Measurements from ENCODE around the gene AASDHPPT. TPM values are rescaled to one million over a fixed set of nuclear protein-coding genes. Genes with fewer than 3 reads are reported as not detected.
"Not testable (repeated sequence)": the region's sequence is repeated elsewhere in the genome, so short reads cannot be mapped to it uniquely, and the experiment has no call there.

The AASDHPPT gene
- 62.0 and 70.5 TPM in 2 replicates for total RNA-seq (2012; rRNA removed)

- Histone ChIP-seq H3K4me1 (ENCODE audit: control insufficient read depth, insufficient read depth, low read length) (peaks cover 3% of the 10 kb centered on the region), H3K9ac (ENCODE audit: low read depth, low read length) (peak within 1 kb of the TSS; percentile 95), H3K27me3 (ENCODE audit: control insufficient read depth, insufficient read depth, low read length) (no peaks in the 10 kb centered on the region), H3K36me3 (ENCODE audit: insufficient read depth, low read length) (peaks cover 22% of the 10 kb centered on the region), H3K4me3 (ENCODE audit: low read length) (peak within 1 kb of the TSS; percentile 89), H3K9me3 (replicated peaks; ENCODE audit: low read length) (no peaks in the 10 kb centered on the region), H3K4me2 (ENCODE audit: low read length) (peak within 1 kb of the TSS; percentile 93)
Observed at GRCh38 chr11:106077609-106078455, at the start of gene AASDHPPT. TSS of gene AASDHPPT (plus strand) at chr11:106077662. CDS start at chr11:106077711, 49 bp downstream.

- Histone ChIP-seq H3K4me1 (ENCODE audit: control insufficient read depth, insufficient read depth, low read length) (peaks cover 6% of the 10 kb centered on the region), H3K27me3 (ENCODE audit: control insufficient read depth, insufficient read depth, low read length) (no peaks in the 10 kb centered on the region), H3K9ac (ENCODE audit: low read depth, low read length) (no peak overlapping the region), H3K36me3 (ENCODE audit: insufficient read depth, low read length) (no peaks in the 10 kb centered on the region), H3K4me2 (ENCODE audit: low read length) (no peak overlapping the region), H3K4me3 (ENCODE audit: low read length) (no peak overlapping the region), H3K9me3 (replicated peaks; ENCODE audit: low read length) (no peaks in the 10 kb centered on the region)
Observed at GRCh38 chr11:106030609-106031008, 46.9 kb upstream of the AASDHPPT start.

GRCh38 chr11:106031202-106031810, 46.2 kb upstream of the AASDHPPT start:
- Histone ChIP-seq H3K4me3 (ENCODE audit: low read length) (no peak overlapping the region), H3K9ac (ENCODE audit: low read depth, low read length) (no peak overlapping the region), H3K9me3 (replicated peaks; ENCODE audit: low read length) (no peaks in the 10 kb centered on the region), H3K4me2 (ENCODE audit: low read length) (peak overlapping the region; percentile 2), H3K4me1 (ENCODE audit: control insufficient read depth, insufficient read depth, low read length) (peaks cover 6% of the 10 kb centered on the region), H3K27me3 (ENCODE audit: control insufficient read depth, insufficient read depth, low read length) (no peaks in the 10 kb centered on the region), H3K36me3 (ENCODE audit: insufficient read depth, low read length) (no peaks in the 10 kb centered on the region)

- no peaks in the 10 kb centered on the region for H3K9me3 ChIP-seq (replicated peaks; ENCODE audit: low read length)
- H3K27me3 ChIP-seq (ENCODE audit: control insufficient read depth, insufficient read depth, low read length), result no peaks in the 10 kb centered on the region
- no peak overlapping the region for H3K4me2 ChIP-seq (ENCODE audit: low read length)
- H3K9ac ChIP-seq (ENCODE audit: low read depth, low read length), result no peak overlapping the region
- no peak overlapping the region for H3K4me3 ChIP-seq (ENCODE audit: low read length)
- peaks cover 6% of the 10 kb centered on the region for H3K4me1 ChIP-seq (ENCODE audit: control insufficient read depth, insufficient read depth, low read length)
- no peaks in the 10 kb centered on the region for H3K36me3 ChIP-seq (ENCODE audit: insufficient read depth, low read length)
Observed at GRCh38 chr11:106031936-106032335, 45.5 kb upstream of the AASDHPPT start.

GRCh38 chr11:106032861-106033260, 44.6 kb upstream of the AASDHPPT start:
- Histone ChIP-seq H3K36me3 (ENCODE audit: insufficient read depth, low read length) (no peaks in the 10 kb centered on the region), H3K4me1 (ENCODE audit: control insufficient read depth, insufficient read depth, low read length) (peaks cover 6% of the 10 kb centered on the region), H3K4me2 (ENCODE audit: low read length) (no peak overlapping the region), H3K4me3 (ENCODE audit: low read length) (no peak overlapping the region), H3K9ac (ENCODE audit: low read depth, low read length) (no peak overlapping the region), H3K27me3 (ENCODE audit: control insufficient read depth, insufficient read depth, low read length) (no peaks in the 10 kb centered on the region), H3K9me3 (replicated peaks; ENCODE audit: low read length) (no peaks in the 10 kb centered on the region)

GRCh38 chr11:106043540-106043939, 33.9 kb upstream of the AASDHPPT start:
- H3K36me3 ChIP-seq (ENCODE audit: insufficient read depth, low read length), result no peaks in the 10 kb centered on the region
- no peaks in the 10 kb centered on the region for H3K27me3 ChIP-seq (ENCODE audit: control insufficient read depth, insufficient read depth, low read length)
- H3K4me2 ChIP-seq (ENCODE audit: low read length), result no peak overlapping the region
- no peaks in the 10 kb centered on the region for H3K4me1 ChIP-seq (ENCODE audit: control insufficient read depth, insufficient read depth, low read length)
- H3K9me3 ChIP-seq (replicated peaks; ENCODE audit: low read length), result no peaks in the 10 kb centered on the region
- H3K4me3 ChIP-seq (ENCODE audit: low read length), result no peak overlapping the region
- no peak overlapping the region for H3K9ac ChIP-seq (ENCODE audit: low read depth, low read length)

GRCh38 chr11:106047631-106048030, 29.8 kb upstream of the AASDHPPT start:
- Histone ChIP-seq H3K4me3 (ENCODE audit: low read length) (no peak overlapping the region), H3K36me3 (ENCODE audit: insufficient read depth, low read length) (no peaks in the 10 kb centered on the region), H3K9ac (ENCODE audit: low read depth, low read length) (no peak overlapping the region), H3K27me3 (ENCODE audit: control insufficient read depth, insufficient read depth, low read length) (no peaks in the 10 kb centered on the region), H3K9me3 (replicated peaks; ENCODE audit: low read length) (no peaks in the 10 kb centered on the region), H3K4me2 (ENCODE audit: low read length) (no peak overlapping the region), H3K4me1 (ENCODE audit: control insufficient read depth, insufficient read depth, low read length) (no peaks in the 10 kb centered on the region)

- Histone ChIP-seq H3K36me3 (ENCODE audit: insufficient read depth, low read length) (no peaks in the 10 kb centered on the region), H3K27me3 (ENCODE audit: control insufficient read depth, insufficient read depth, low read length) (no peaks in the 10 kb centered on the region), H3K4me1 (ENCODE audit: control insufficient read depth, insufficient read depth, low read length) (no peaks in the 10 kb centered on the region), H3K4me2 (ENCODE audit: low read length) (no peak overlapping the region), H3K4me3 (ENCODE audit: low read length) (no peak overlapping the region), H3K9me3 (replicated peaks; ENCODE audit: low read length) (no peaks in the 10 kb centered on the region), H3K9ac (ENCODE audit: low read depth, low read length) (no peak overlapping the region)
Observed at GRCh38 chr11:106049727-106050476, 27.6 kb upstream of the AASDHPPT start.

- H3K9me3 ChIP-seq (replicated peaks; ENCODE audit: low read length), result no peaks in the 10 kb centered on the region
- no peaks in the 10 kb centered on the region for H3K27me3 ChIP-seq (ENCODE audit: control insufficient read depth, insufficient read depth, low read length)
- no peak overlapping the region for H3K9ac ChIP-seq (ENCODE audit: low read depth, low read length)
- H3K4me1 ChIP-seq (ENCODE audit: control insufficient read depth, insufficient read depth, low read length), result no peaks in the 10 kb centered on the region
- no peak overlapping the region for H3K4me2 ChIP-seq (ENCODE audit: low read length)
- no peak overlapping the region for H3K4me3 ChIP-seq (ENCODE audit: low read length)
- H3K36me3 ChIP-seq (ENCODE audit: insufficient read depth, low read length), result no peaks in the 10 kb centered on the region
Observed at GRCh38 chr11:106051103-106051502, 26.4 kb upstream of the AASDHPPT start.

- not testable (repeated sequence) for H3K4me1 ChIP-seq (ENCODE audit: control insufficient read depth, insufficient read depth, low read length); H3K4me3 ChIP-seq (ENCODE audit: low read length); H3K27me3 ChIP-seq (ENCODE audit: control insufficient read depth, insufficient read depth, low read length); H3K4me2 ChIP-seq (ENCODE audit: low read length); H3K36me3 ChIP-seq (ENCODE audit: insufficient read depth, low read length); H3K9ac ChIP-seq (ENCODE audit: low read depth, low read length); H3K9me3 ChIP-seq (replicated peaks; ENCODE audit: low read length)
Observed at GRCh38 chr11:106058377-106058776, 19.1 kb upstream of the AASDHPPT start.

- no peak overlapping the region for H3K9ac ChIP-seq (ENCODE audit: low read depth, low read length)
- H3K4me2 ChIP-seq (ENCODE audit: low read length), result no peak overlapping the region
- H3K4me1 ChIP-seq (ENCODE audit: control insufficient read depth, insufficient read depth, low read length), result no peaks in the 10 kb centered on the region
- no peaks in the 10 kb centered on the region for H3K36me3 ChIP-seq (ENCODE audit: insufficient read depth, low read length)
- no peaks in the 10 kb centered on the region for H3K9me3 ChIP-seq (replicated peaks; ENCODE audit: low read length)
- H3K4me3 ChIP-seq (ENCODE audit: low read length), result no peak overlapping the region
- no peaks in the 10 kb centered on the region for H3K27me3 ChIP-seq (ENCODE audit: control insufficient read depth, insufficient read depth, low read length)
Observed at GRCh38 chr11:106059617-106060016, 17.8 kb upstream of the AASDHPPT start.

Data from skeletal muscle satellite cell (primary cell).